GM13977 (cell line): ENCODE data around the gene KRT5.

Source experiments
- DNase-seq: peaks from one replicate; pipeline ENCODE4 v3.0.0; 2012; ENCODE audit warnings: low spot score
- CTCF ChIP-seq: IDR thresholded peaks from 2 replicates; pipeline ENCODE4 v1.5.1; 2012; ENCODE audit warnings: mild to moderate bottlenecking, control low read depth; ENCODE audit not compliant: insufficient read depth; ENCODE audit errors: extremely low read depth, missing control alignments
- in situ Hi-C: fragments of 300-500 bp; cut with MboI; formaldehyde crosslinking; loops from one replicate; pipeline ENCODE4 v1.12.0; 2022; ENCODE audit warnings: low sequenced_read_pairs, low pct_unique_long_range_greater_than_20kb, mixed read lengths, inconsistent platforms; ENCODE audit not compliant: unreplicated experiment

Gene KRT5

DNA sequence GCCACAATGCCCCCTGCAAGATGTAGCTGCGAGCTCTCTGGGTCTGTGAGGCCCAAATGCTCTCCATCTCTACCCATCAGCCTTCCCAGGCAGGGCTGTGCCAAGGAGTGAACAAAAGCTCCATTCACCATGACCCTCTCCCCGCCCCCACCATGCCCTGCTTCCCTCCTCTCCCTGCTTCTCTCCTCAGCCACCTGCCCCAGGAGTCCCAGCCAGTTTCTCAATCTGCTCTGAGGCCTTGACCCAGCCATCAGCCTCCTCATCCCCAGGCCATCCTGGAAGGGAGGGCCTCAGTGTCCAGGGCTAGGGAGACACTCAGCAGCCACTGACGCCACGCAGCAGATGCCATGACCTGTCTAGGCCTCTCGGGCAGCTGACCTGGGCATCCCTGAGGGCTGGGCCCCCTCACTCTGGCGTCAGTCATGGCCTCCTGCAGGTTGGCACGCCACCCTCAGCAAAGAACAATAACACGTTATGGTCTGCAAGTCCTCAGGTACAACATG, 8.5 kb upstream of the KRT5 start:
- TF ChIP-seq CTCF, result no peak
- DNase-seq, result no peak
- in situ Hi-C loops, result no loop called here

GRCh38 chr12:52527121-52527800, 7.1 kb upstream of the KRT5 start:
- in situ Hi-C loops, result no loop called here
- DNase-seq, result no peak
- no peak for TF ChIP-seq CTCF

- in situ Hi-C loops, result no loop called here
- TF ChIP-seq CTCF, result no peak
- no peak for DNase-seq
These were observed 6.3 kb upstream of the KRT5 start for GRCh38 chr12:52526511-52526951.

- TF ChIP-seq CTCF, result no peak
- DNase-seq, result no peak
- in situ Hi-C loops, result no loop called here
These were observed 5.7 kb upstream of the KRT5 start for GRCh38 chr12:52525661-52526499.

- DNase-seq, result no peak
- in situ Hi-C loops, result no loop called here
- no peak for TF ChIP-seq CTCF
These were observed 4.9 kb upstream of the KRT5 start for GRCh38 chr12:52524898-52525591.

GRCh38 chr12:52524241-52524897, 4.2 kb upstream of the KRT5 start:
- TF ChIP-seq CTCF, result no peak
- no peak for DNase-seq
- in situ Hi-C loops, result no loop called here
